GM12801 (cell line): ENCODE measurements around the gene HOMER2.

Source experiments
- TF ChIP-seq, protein P1 (sequence below): IDR thresholded peaks from one replicate; pipeline ENCODE4 v1.5.1; 2011; ENCODE audit warnings: control low read depth; ENCODE audit not compliant: insufficient read length; ENCODE audit errors: extremely low read depth

HOMER2 gene

DNA sequence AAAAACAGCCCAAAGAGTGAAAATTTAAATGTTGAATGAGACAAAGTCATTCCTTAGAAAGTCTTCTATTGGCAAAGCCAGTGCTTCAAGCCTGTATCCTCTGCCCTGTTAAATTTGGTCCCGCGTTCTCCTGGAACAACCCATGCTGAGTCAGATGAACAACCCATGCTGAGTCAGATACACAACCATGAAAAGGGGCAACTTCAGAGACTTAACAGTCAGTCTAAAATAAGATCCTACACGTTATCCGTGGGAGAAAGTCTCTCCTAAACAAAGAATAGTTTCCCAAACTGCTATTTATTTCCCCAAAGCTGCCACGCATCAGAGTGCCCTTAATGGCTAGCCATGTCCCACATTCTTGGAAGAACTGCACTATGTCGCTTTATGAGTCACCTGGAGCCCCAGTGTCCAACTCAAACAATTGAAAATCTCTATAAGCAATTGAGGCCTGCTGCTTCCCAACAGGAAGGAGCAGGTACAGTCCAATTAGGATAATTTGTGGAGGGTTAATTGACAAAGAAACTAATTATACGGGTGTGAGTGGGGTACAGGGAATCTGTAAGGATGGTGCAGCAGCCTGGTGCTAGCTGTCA, 77.0 kb downstream of the HOMER2 start:
- TF ChIP-seq, protein P1, sequence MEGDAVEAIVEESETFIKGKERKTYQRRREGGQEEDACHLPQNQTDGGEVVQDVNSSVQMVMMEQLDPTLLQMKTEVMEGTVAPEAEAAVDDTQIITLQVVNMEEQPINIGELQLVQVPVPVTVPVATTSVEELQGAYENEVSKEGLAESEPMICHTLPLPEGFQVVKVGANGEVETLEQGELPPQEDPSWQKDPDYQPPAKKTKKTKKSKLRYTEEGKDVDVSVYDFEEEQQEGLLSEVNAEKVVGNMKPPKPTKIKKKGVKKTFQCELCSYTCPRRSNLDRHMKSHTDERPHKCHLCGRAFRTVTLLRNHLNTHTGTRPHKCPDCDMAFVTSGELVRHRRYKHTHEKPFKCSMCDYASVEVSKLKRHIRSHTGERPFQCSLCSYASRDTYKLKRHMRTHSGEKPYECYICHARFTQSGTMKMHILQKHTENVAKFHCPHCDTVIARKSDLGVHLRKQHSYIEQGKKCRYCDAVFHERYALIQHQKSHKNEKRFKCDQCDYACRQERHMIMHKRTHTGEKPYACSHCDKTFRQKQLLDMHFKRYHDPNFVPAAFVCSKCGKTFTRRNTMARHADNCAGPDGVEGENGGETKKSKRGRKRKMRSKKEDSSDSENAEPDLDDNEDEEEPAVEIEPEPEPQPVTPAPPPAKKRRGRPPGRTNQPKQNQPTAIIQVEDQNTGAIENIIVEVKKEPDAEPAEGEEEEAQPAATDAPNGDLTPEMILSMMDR: no peak

GRCh38 chr15:82874961-82875360, 77.6 kb downstream of the HOMER2 start:
- TF ChIP-seq, protein P1: no peak

GRCh38 chr15:82874267-82874666, 78.3 kb downstream of the HOMER2 start:
- TF ChIP-seq, protein P1: no peak

DNA sequence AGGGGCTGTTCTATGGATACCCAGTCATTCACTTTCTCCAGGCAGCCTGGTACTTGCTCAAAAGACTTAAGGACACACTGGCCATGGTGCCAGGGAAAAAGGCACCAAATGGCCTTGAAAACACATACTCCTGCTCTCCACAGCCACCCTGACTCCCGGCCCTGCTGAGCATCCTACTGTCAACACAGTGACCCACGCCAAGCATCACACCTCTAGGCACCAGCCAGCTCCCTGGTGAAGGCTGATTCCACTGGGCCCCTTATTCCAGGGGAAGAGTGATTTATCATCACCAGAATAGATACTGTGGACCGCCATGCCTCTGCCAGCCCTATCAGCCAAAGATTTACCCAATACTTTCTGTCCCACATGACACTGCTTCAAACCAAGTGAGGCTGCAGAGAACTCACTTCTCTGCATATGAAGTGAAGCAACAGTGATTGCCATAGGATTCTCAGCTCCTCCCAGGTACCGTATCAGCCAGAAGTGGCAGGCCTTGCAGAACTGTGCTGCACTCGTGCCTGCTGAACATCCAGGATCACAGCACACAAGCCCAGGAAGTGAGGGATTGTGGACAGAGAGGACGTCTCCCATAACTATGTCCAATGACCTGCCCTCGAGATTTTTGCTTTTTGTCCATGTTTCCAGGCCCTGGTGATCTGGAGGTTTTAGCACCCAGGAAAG, 79.4 kb downstream of the HOMER2 start:
- TF ChIP-seq, protein P1: no peak

DNA sequence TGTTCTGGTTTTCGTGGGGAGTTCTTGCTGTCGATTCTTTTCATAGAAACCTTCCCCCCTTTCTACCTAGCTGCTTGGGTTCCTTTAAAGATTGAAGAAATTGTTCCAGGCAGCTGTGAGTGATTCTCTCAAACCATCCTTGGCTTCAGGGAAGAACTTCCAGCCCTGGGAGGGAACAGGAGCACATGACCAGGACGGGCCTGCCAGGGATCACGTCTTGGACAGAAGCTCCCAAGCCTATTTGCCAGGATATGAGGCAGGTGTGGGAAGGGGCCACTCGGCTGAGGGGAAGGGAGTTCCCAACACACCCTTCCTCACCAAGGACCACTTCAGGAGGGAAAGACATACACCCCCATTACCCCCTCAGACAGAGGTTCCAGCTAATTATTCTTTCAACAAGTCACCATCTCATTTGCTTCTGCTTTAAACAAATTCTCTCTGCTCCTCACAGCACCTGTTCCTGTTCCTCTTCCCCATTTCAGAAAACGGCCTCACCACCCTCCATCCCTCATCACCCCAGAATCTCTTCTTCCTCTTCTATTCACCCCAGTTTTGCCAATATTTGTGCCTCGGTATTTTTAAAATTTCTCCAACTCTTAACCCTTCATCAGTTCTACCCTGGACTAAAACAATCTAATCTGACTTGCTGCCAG, 80.6 kb downstream of the HOMER2 start:
- TF ChIP-seq, protein P1: no peak

DNA sequence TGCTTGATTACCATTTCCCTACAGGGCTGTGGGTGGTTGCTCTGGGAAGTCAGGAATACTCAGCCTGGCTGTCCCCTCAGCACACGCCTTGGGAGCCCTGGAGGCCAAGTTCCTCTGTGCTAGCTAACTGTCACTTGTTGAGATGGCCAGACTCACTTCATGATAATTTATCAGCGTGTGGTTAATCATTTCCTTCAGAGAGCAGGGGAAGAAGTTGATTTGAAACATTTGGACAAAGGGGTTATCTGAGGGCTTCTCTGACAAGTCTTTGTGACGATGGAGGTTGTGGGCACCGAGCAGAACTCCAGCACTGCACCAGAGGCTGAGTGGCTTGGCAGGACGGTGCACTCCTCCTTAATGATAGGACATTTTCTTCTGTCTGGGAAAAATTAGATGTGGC, 81.2 kb downstream of the HOMER2 start:
- TF ChIP-seq, protein P1: no peak

DNA sequence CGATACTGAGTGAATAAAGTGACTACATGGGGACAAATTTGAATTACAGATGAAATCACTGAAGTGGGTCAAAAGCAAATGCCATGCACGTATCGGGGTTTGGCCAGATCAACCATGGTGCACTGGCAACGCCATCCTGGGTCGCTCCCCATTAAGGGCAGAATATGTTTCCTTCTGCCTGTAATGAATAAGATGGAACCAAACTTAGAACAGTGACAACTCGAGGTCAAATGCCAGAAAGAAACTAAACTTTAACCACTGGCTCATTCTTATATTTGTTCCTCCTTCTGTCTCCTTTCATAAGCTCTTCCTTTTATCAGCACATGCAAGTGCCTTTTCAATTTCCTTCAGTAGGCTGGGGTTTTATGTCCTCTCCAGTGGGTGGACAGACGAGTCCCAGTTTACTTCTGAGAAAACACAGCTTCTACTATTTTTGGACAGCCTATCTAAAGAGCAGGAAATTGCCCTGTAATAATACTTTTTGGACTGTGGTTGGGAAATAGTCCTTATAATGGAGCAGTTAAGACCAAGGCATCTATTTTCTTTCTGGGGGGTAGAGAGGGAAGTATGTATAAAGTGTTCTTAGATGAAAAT, 81.7 kb downstream of the HOMER2 start:
- TF ChIP-seq, protein P1: no peak
